ENCODE results near the gene C1QTNF8. TPM values are rescaled to one million over a fixed set of nuclear protein-coding genes. Genes with fewer than 3 reads are reported as not detected.

Gene C1QTNF8
- polyA plus RNA-seq, 1 donor = not detected

DNA sequence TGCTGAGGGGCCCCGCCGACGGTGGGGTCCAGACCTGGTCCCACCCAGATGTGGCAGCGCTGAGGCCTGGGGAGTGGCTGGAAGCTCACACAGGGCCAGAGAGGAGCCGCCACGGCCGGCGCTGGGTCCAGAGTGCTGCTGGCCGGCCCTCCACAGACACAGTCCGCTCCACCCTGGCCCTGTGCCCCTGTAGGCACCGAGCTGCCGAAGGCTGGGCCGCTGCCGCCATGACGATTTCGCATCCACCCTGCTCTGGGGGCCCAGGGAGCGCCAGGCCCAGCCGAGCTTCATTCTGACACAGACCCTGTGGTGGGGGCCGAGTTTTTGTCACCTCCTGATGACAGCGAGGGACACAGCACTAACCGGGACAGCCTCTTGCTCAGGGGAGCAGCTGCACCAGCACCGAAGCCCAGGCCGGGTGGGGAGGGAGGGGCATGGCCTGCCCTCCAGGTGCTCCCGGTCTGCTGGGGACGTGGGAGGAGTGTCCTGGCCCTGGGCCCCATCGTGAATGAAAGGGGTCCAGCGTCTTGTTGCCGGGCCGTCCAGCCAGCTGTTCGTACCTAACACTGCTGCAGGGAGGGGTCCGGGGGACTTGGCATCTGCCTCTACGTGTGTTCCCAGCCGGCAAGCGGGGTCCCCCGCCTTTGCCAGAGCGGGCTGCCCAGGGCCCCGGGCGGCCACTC lies 50.6 kb downstream of the C1QTNF8 start:
- no peak for DNase-seq

DNA sequence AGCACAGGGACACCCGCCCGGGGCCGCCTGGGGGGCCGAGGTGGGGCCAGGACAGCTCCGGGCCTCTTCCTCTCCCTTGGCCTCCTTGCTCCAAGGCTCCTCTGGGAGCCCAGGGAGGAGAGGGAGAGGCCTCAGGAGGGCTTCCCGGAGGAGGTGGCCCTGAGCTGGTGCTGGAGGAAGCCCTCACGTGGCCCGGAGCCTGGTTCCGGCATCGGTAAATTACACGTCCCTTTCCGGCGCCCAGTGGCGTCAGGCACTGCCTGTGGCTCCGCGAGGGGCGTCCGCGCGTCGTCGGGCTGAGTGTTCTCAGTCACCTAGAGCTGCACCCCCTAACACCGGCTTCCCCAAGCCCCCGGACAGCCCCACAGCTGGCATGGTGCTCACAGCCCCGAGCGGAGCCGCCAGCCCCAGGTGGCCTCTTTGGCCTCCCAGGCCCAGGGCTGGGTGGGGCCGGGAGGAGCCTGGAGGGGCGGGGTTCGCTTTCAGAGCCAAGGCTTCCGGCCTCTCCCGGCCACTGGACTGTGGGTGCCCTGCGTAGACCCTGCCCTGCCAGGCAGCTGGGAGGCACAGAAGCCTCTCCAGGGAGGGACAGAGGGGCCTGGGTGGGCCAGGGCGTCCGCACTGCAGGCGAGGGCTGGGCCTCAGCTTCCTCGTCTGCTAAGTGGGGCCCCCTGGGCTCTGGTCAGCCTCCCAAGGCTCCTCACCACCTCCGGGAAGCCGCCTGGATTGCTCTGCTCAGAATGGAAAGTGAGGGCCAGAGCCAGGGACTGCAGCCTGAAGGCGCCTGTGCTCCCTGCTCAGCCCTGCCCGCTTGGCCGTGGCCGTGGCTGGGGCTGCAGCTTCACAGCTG lies 51.4 kb downstream of the C1QTNF8 start:
- no peak for DNase-seq

GRCh38 chr16:1043881-1044451 lies 52.1 kb downstream of the C1QTNF8 start:
- DNase-seq = no peak

DNA sequence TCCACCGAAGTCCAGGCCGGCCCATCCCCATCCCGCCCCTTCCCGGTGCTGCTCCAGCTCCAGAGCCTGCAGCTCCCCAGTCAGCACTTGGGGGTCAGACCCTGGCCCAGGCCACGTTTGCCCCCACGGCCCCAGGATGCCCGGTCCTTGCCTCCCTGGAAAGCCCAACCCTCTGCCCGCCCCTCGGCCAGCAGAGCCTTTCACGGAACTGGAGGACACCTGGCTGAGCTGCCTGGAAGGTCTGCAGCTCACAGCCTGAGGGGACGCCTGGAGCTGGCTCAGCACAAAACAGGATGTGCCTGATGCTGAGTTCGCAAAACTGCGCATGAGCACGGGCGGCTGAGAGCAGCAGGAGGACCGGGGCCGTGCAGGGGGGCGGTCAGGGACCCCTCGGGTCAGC lies 53.2 kb downstream of the C1QTNF8 start:
- no peak for DNase-seq

DNA sequence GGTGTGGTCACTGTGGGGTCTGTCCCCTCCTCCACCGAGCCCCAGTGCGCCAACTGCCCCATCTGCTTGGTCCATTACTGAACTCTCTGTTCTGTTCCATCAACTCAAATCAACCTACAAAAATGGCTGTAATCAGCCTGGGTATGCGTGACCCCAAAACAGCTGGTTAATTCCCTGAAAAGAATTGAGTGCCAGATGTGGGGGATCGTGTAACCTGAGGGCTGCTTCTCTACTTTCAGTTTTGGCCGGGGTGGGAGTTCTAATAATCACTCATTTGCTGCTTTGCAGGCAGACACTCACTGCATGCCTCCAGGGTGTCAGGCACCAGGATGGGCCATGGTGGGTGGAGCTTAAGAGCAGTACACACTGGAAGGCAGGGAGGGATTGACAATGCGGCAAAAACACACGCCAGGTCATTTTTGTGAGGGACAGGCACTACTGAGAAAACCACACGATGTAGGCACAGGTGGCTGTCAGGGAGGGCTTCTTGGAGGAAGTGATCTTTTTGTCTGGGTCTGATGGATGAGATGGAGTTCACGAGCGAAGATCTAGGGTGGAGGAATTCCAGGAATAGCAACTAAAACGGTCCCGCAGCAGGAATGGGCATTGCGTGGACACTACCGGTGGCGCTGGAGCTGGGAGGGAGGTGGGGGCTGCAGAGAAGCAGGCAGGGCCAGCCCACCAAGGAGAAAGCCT lies 53.8 kb downstream of the C1QTNF8 start:
- no peak for DNase-seq

DNA sequence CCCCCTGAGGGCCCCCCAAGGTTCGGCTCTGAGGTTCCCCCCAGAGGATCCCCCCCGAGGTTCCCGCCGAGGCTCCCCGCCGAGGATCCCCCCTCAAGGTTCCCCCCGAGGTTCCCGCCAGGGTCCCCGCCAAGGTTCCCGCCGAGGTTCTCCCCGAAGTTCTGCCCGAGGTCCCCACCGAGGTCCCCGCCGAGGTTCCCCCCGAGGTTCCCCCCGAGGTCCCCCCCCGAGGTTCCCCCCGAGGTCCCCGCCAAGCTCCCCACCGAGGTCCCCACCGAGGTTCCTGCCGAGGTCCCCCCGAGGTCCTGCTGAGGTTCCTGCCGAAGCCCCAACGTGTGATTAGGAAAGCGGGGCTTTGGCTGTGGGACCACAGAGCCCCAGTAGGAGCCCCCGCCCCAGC lies 55.7 kb downstream of the C1QTNF8 start:
- no peak for DNase-seq

DNA sequence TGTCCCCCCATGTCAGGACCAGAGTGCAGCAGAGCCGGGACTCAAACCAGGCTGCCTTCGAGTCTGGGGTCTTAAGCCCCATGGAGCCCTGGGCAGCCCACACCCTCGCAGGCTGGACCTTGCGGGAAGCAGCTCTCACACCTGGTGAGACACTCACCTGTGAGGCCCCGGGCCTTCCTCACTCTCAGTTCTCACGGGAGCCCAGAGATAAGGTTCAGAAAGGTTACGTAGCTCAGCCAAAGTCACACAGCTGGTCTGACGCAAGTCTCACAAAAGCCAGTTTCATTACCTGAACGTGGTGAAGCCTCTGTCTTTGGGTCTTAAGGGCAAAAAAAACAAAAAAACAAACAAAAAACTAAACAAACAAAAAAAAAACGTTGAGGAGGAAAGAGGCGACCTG lies 56.3 kb downstream of the C1QTNF8 start:
- DNase-seq = no peak

- no peak for DNase-seq
Observed at GRCh38 chr16:1038932-1039331, 57.1 kb downstream of the C1QTNF8 start.

Other genes with a start within 250 kb of the C1QTNF8 start
- 18.7 TPM for gene LMF1, start 125.3 kb downstream of the C1QTNF8 start, polyA plus RNA-seq (ENCODE audit: insufficient read length)
- gene SOX8, start 114.5 kb downstream of the C1QTNF8 start, polyA plus RNA-seq (ENCODE audit: insufficient read length) = 2.9 TPM
- gene SSTR5, start 23.5 kb downstream of the C1QTNF8 start, polyA plus RNA-seq (ENCODE audit: insufficient read length) = 0.27 TPM
- 17.0 TPM for gene CACNA1H, start 56.9 kb upstream of the C1QTNF8 start, polyA plus RNA-seq (ENCODE audit: insufficient read length)
- 0.85 TPM for gene TPSG1, start 129.0 kb upstream of the C1QTNF8 start, polyA plus RNA-seq (ENCODE audit: insufficient read length)
- gene TPSB2, start 133.9 kb upstream of the C1QTNF8 start, polyA plus RNA-seq (ENCODE audit: insufficient read length) = 0.18 TPM
- not detected for gene TPSAB1, start 144.5 kb upstream of the C1QTNF8 start, polyA plus RNA-seq (ENCODE audit: insufficient read length)
- not detected for gene TPSD1, start 159.8 kb upstream of the C1QTNF8 start, polyA plus RNA-seq (ENCODE audit: insufficient read length)
- 162 TPM for gene UBE2I, start 213.4 kb upstream of the C1QTNF8 start, polyA plus RNA-seq (ENCODE audit: insufficient read length)
- 4.6 TPM for gene BAIAP3, start 237.4 kb upstream of the C1QTNF8 start, polyA plus RNA-seq (ENCODE audit: insufficient read length)

Measured in left kidney (tissue), 2 donors.